AG08396 (cell line): ENCODE results near the gene GMPPB.

Source experiments
- DNase-seq: peaks from one replicate; pipeline ENCODE4 v3.0.0; 2012; ENCODE audit warnings: low spot score, mixed read lengths

The GMPPB gene

GRCh38 chr3:49727924-49728361 is 4.2 kb upstream of the GMPPB start:
- DNase-seq = no peak

GRCh38 chr3:49727154-49727923 is 3.6 kb upstream of the GMPPB start:
- no peak for DNase-seq

- DNase-seq = no peak
Measured at GRCh38 chr3:49725906-49726681, 2.3 kb upstream of the GMPPB start.

GRCh38 chr3:49724586-49724985 is 835 bp upstream of the GMPPB start:
- no peak for DNase-seq

- DNase-seq = peak; percentile 58
Measured at GRCh38 chr3:49723296-49723627, 489 bp downstream of the GMPPB start.

- no peak for DNase-seq
Measured at GRCh38 chr3:49722896-49723295, 855 bp downstream of the GMPPB start.

- no peak for DNase-seq
Measured at GRCh38 chr3:49721896-49722781, 1.6 kb downstream of the GMPPB start.

- DNase-seq = no peak
Measured at GRCh38 chr3:49721596-49721895, 2.2 kb downstream of the GMPPB start.

- DNase-seq = no peak
Measured at GRCh38 chr3:49720855-49721595, 2.7 kb downstream of the GMPPB start.

GRCh38 chr3:49719214-49719884 is 4.4 kb downstream of the GMPPB start, which contains the start of gene AMIGO3:
Gene AMIGO3 (minus strand): TSS chr3:49719684. CDS start chr3:49719465, 219 bp downstream.
- peak; percentile 98 for DNase-seq

GRCh38 chr3:49718858-49719213 is 4.9 kb downstream of the GMPPB start:
- no peak for DNase-seq

GRCh38 chr3:49717959-49718857 is 5.5 kb downstream of the GMPPB start:
- DNase-seq = no peak

- DNase-seq = no peak
Measured at GRCh38 chr3:49717211-49717958, 6.4 kb downstream of the GMPPB start.

GRCh38 chr3:49716691-49717210 is 7.0 kb downstream of the GMPPB start:
- no peak for DNase-seq

GRCh38 chr3:49716169-49716568 is 7.6 kb downstream of the GMPPB start:
- DNase-seq = no peak

GRCh38 chr3:49715611-49716121 is 8.1 kb downstream of the GMPPB start:
- DNase-seq = no peak

GRCh38 chr3:49714728-49715550 is 8.8 kb downstream of the GMPPB start:
- no peak for DNase-seq
